Type B pancreatic cell (in vitro differentiated cells): ENCODE measurements around the gene LIPK. TPM values are rescaled to one million over a fixed set of nuclear protein-coding genes. Genes with fewer than 3 reads are reported as not detected.

Source experiments
- DNase-seq: peaks from one replicate; pipeline ENCODE4 v3.0.0; 2021; ENCODE audit warnings: mixed read lengths; ENCODE audit not compliant: unreplicated experiment; ENCODE audit errors: extremely low spot score
- H3K27ac Mint-ChIP-seq: 2 replicates; pipeline ENCODE4 v1.8.0; 2021; ENCODE audit warnings: mild to moderate bottlenecking, mixed read lengths
- H3K27me3 Mint-ChIP-seq: 2 replicates; pipeline ENCODE4 v1.8.0; 2021; ENCODE audit warnings: mixed read lengths
- H3K36me3 Mint-ChIP-seq: 2 replicates; pipeline ENCODE4 v1.8.0; 2021; ENCODE audit warnings: mixed read lengths
- H3K4me1 Mint-ChIP-seq: one replicate; pipeline ENCODE4 v1.8.0; 2021; ENCODE audit warnings: mixed read lengths; ENCODE audit not compliant: unreplicated experiment
- H3K4me3 Mint-ChIP-seq: 2 replicates; pipeline ENCODE4 v1.8.0; 2021; ENCODE audit warnings: mild to moderate bottlenecking, mixed read lengths
- H3K9me3 Mint-ChIP-seq: 2 replicates; pipeline ENCODE4 v1.8.0; 2021; ENCODE audit warnings: mixed read lengths
- CTCF ChIP-seq: fragments of 200-600 bp; sonication (generic); conservative IDR thresholded peaks from 2 replicates; pipeline ENCODE4 v1.5.0; 2021; ENCODE audit warnings: antibody characterized with exemption, mild to moderate bottlenecking
- total RNA-seq: library from RNA; stranded (reverse); gene quantifications from 2 replicates; pipeline ENCODE4 v1.2.1, GENCODE V29; 2021; ENCODE audit warnings: low replicate concordance

LIPK gene
- total RNA-seq, 1 donor from 2014 or later: 0.41 TPM

GRCh38 chr10:88800152-88801125 lies 94.4 kb downstream of the LIPK start:
- Mint-ChIP-seq H3K27me3 (no peaks in the 10 kb centered on the region), H3K27ac (no peak overlapping the region), H3K4me3 (no peak overlapping the region), H3K9me3 (no peaks in the 10 kb centered on the region), H3K4me1 (no peaks in the 10 kb centered on the region), H3K36me3 (no peaks in the 10 kb centered on the region)
- no peak for DNase-seq
- no peak for TF ChIP-seq CTCF

Other genes starting within 250 kb of the LIPK start
- gene RNLS, start 122.9 kb upstream of the LIPK start, total RNA-seq: 7.0 and 10.7 TPM in 2 replicates
- gene LIPJ, start 119.5 kb upstream of the LIPK start, total RNA-seq: 0.12 and 0.29 TPM in 2 replicates
- 19.6 TPM in 1 of 2 replicates, not detected in the other for gene LIPF, start 41.8 kb upstream of the LIPK start, total RNA-seq
- gene LIPN, start 53.8 kb downstream of the LIPK start, total RNA-seq: 0.24 and 1.5 TPM in 2 replicates
- 0.38 TPM in 1 of 2 replicates, not detected in the other for gene LIPM, start 96.5 kb downstream of the LIPK start, total RNA-seq
- 2.9 and 8.4 TPM in 2 replicates for gene ANKRD22, start 145.6 kb downstream of the LIPK start, total RNA-seq
- gene STAMBPL1, start 174.0 kb downstream of the LIPK start, total RNA-seq: 5.9 and 8.4 TPM in 2 replicates
- gene ACTA2, start 246.5 kb downstream of the LIPK start, total RNA-seq: 38.1 and 76.5 TPM in 2 replicates